T-helper 2 cell (primary cell): Measurements from ENCODE around the gene PHLDA2.

ENCODE experiments used
- DNase-seq, 5 experiments: peaks; one replicate each; pipeline versions ENCODE4 v3.0.0 to v3.0.0-alpha.2; 2012 to 2022

PHLDA2 gene

GRCh38 chr11:2896047-2896446 is 33.2 kb downstream of the PHLDA2 start:
- DNase-seq, result no peak

GRCh38 chr11:2893935-2894334 is 35.3 kb downstream of the PHLDA2 start:
- no peak for DNase-seq

DNA sequence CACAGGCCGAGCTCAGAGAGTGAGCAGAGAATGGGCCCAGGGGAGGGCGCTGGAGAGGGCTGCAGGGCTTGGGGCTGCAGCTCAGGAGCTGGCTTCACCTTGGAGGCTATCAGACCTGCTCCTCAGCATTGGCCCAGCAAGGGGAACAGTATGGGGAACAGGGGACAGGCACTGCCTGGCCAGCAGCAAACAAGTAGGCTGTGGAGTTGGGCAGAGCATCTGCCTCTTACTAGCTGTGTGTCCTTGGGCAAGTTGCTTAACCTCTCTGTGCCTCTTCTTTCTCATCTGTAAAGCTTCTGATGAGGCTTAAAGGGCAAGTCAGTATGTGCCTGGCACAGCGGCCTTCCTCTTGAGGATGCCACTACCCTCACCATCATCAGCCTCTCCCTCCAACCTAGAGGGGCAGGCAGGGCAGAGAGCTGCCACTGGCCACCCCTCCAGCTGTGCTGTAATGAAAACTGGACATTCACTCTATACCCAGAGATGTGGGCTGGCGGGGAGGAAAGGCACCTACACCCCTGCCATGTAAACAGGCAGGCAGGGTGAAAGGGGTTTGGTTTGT is 36.2 kb downstream of the PHLDA2 start:
- DNase-seq, result peak in 2 of 5 experiments; percentile 20 to 67

- peak in 4 of 5 experiments; percentile 39 to 81 (median 46) for DNase-seq
Observed at GRCh38 chr11:2892215-2892966, 36.8 kb downstream of the PHLDA2 start.

DNA sequence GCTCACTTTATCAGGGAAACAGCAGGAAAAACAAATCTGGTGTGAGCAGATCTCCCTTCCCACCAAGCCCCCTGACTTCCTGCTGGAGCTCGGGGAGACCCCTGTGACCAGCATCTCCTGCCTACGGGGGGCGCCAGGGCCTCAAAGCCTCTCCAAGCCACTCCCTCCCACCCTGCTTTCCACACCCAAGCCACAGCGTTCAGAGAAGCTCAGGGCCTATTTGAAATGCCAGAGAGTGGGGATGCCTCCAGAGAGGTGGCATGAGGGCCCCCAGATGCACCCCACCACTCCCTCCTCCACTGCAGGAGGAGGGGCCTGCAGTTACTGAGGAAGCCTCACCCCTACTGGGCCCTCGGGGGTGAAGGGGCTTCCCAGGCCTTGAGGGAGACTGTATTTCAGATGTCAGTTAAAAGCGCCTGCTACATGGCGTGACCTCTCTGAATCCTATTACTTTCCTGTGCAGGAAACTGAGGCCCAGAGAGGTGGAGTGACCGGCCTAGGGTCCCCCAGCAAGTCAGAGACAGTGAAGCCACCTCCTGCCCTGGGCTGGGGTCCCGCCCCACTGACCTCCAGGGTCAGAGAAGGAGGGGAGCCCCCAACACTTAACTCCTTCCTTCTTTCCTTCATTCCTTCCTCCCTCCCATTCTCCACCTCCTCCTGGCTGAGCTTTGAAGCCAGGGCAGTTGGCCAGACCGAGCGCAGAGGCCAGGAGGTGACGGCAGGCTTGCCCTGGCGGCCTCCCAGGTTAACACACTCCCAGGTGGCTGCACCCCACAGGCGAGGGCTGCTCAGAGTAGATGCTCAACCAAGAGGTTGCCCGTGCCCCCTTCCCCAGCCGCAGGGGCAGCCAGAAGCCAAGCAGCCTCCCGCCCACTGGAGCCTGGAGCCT is 37.6 kb downstream of the PHLDA2 start:
- no peak for DNase-seq

DNA sequence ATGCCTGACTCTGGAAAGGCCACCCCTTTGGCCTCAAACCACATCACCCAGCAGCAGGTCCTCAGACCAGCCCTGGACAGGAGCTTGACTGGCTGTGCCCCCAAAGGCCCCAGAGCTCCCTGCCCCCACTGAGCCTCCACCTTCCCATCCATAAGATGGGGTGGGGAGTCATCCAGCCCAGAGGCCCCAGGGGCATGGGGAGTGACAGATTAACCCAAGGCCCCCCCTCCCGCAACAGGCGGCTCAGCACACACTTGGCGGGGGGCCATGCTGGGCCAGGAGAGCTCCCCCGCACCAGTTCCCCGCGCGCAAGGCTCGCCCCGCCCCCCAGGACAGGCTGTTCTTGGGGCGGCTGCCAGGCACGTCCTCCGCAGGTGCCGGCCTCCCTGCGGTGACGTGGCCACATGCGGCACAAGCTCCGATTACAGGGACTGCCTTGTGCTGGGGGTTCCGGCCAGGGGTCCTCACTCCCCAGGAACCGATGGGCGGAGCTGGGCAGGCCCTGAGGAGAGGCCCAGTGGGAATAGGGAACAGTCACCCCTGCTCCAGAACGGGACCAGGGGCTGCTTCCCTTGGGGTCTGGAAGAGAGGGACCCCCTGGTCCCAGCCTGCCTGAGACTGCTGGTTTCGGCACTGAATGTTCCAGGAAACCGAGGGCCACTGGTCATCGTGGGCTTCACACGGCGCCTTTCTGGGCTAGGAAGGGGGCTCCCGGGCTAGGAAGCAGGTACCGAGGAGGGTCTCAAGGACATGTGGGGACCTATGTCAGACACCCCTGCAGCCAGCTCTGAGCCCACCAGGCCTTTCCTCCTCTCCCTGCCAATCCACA is 38.5 kb downstream of the PHLDA2 start:
- no peak for DNase-seq

DNA sequence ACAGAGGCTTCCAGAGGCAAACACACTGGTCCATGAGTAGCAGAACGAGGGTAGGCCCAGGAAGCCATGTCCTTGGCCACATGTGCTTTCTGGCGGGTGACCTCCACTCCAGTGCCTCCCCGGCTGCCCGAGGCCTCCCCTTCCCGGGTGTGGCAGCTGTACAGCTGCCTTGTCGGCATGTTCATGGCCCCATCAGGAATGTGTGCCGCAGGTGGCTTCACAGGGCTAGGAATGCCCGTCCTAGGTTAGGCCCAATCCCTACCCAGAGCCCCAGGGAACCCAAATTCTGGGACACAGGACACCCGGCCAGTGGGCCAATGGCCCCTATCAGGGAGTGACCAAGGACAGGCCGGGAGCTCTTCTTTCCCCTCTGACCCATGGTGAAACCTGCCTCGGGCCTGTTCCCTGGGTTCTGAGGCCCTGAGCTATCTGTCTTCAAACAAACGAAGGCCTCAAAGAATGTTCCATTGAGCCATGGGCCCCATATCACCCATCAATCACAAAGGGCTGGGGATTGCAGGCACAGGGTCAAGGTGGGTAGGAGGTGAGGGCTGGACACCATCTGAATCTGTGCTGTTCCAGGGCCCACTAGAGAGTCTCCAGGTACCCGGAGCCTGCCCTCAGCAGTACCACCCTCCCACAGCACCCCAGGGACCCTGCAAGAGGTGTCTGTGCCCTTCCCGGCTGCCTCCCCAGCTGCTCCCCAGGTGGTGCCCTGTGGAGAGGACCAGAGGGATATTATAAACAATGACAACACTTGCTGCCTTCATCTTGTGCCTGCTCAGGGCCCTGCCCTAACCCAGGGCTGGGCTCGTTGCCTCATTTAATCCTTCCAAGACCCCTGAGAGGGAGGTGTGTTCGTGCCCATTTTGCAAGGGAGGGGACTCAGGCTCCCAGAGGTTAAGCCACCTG is 39.6 kb downstream of the PHLDA2 start:
- no peak for DNase-seq

DNA sequence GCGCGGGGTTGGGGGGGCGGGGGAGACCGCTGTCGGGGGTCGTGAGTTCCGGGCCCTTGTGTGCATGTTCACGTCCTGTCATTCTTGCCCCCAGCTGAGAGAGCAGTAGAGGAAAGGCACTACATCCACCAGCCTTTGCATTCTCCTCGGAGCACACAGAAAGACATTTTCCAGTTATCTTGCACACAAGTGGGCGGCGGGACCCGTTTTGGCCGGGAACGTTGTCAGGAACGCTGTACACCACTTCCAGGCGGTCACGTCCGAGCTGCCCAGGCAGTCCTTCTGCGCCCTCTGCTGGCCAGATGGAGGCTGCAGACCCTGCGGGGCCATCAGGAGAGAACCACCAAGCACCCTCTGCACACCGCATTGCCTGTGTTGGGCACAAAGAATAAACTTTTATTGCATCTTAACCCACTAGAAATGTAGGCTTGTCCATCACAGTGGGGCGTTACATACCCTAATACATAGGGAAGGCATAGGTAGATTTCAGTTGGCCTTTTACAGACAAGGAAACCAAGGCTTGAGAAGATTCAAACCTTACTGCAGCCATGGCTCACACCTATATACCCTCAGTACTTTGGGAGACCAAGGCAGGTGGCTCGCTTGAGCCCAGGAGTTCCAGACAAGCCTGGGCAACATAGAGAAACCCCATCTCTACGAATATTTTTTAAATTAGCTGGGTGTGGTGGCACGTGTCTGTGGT is 40.8 kb downstream of the PHLDA2 start:
- peak; percentile 61 to 81 (median 76) for DNase-seq

- DNase-seq, result no peak
Observed at GRCh38 chr11:2887515-2888195, 41.6 kb downstream of the PHLDA2 start.

DNA sequence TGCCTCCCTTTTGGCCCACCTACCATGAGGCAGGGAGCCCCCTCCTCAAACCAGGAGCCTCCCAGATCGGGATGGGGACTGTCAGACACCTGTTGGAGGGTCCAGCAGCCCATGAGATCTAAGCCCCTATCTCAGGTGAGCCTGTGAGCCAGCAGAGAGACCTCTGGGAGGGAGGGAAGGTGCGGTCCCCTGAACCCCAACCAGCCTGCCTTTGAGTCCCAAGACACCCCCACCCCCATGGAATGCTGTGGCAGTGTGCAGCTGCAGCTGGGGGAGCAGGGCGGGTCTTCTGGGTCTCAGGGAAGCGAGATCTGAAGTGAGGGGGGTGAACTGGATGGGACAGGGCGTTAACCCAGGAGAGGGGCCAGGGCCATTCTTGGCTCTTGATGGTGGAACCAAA is 42.3 kb downstream of the PHLDA2 start:
- no peak for DNase-seq

GRCh38 chr11:2886191-2886894 is 42.9 kb downstream of the PHLDA2 start:
- DNase-seq, result peak in 1 of 5 experiments; percentile 45

GRCh38 chr11:2885678-2886081 is 43.5 kb downstream of the PHLDA2 start, which contains the start of gene CDKN1C:
TSS of gene CDKN1C (minus strand) at chr11:2885775. CDS start at chr11:2885456, 319 bp downstream.
- DNase-seq, result peak; percentile 64 to 89 (median 79)

GRCh38 chr11:2885017-2885677 is 44.1 kb downstream of the PHLDA2 start:
- DNase-seq, result peak in 2 of 5 experiments; percentile 25 to 37

DNA sequence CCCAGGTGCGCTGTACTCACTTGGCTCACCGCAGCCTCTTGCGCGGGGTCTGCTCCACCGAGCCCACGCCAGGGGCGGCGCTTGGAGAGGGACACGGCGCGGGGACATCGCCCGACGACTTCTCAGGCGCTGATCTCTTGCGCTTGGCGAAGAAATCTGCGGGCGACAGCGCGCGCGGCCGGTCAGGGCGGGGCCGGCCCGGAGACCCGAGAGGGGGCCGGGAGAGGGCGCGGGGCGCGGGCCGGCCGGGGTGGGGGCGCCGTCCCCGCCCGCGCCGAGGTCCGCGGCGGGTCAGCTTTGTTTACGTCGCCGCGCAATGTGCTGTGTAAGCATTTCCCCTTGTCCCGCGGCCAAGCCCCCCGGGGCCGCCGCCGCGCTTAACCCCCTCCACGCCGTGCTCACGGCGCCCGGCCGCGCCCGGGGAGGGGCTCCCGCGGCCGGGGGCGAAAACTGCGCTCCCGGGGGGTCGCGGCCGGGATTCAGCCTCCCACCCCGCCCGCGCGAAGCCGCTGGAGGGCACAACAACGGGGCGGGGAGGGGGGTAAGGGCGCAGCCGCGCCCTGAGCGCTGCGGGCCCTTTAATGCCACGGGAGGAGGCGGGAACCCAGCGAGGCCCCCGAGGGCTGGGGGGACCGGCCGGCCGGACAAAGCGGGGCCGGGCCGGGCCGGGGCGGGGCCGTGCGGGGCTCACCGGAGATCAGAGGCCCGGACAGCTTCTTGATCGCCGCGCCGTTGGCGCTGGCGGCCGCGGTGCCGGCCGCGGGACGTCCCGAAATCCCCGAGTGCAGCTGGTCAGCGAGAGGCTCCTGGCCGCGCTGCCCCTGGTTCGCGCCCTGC is 45.0 kb downstream of the PHLDA2 start:
- DNase-seq, result no peak

DNA sequence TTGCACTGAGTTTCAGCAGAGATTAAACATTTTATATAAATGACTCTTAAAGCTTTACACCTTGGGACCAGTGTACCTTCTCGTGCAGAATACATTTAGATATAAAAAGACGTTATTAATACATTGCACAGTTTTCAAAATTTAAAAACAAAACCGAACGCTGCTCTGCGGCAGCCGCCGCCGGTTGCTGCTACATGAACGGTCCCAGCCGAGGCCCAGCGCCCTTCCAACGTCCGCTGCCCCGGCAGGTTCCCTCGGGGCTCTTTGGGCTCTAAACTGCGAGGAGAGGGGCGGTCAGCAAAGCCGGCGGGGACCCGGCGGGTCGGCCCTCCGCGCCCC is 45.6 kb downstream of the PHLDA2 start:
- DNase-seq, result no peak

DNA sequence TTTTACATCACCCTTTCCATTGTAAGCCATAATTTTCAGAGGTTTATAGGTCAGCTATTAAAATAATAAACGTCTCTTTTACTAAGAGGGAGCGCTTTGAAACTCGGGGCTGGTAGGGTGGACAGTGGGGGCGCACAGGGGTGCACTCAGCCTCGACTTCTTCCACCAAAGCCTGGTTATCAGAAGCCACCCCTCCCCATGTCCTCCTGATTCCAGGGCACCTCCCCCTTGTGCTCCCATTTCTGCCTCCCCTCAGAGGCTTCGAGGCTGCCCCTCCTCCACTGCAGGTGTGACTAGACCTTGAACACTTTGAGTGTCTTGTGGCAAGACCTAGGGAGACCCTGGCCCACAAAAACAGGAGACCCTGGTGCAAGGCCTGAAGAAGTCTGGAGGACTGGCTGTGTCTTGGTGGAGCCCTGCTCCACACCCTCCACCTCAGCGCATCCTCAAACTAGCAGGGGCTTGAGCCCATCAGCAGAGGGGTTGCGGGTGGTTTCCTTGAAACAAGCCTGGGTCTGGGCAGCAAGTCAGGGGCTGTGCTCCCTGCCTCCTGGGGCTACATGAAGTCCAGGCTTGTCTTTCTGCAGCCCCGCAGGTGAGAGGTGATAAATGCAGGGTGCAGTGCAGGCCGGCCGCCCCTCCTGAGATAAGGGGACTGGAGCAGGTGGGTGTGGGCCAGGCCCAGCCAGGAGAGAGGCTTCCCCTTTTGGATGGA is 46.7 kb downstream of the PHLDA2 start:
- DNase-seq, result no peak

DNA sequence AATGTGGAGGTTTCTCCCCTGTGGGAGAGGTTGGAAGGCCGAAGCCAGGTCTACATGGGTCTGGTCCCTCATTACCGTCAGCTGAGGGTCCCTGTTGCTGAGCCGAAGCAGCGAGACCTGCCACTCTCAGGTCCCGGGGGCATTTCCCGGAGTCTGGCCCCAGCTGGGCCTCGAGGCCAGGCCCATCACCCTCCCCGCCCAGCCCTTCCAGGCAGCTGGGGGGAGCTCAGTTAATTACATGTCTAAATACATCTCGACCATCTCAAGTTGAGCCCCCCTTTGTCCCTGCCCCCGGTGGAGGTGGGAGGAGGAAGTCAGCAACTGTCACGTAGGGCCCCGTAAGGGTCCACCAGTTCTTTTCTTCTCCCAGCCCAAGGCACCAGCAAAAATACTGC is 47.2 kb downstream of the PHLDA2 start:
- no peak for DNase-seq
